Fibroblast of lung (primary cell): ENCODE results near the gene PGP.

ENCODE experiments used
- CTCF ChIP-seq, 2 donors: IDR thresholded peaks in 1 of 2; conservative IDR thresholded peaks in 1 of 2; 1 replicate in 1 of 2; 2 replicates in 1 of 2; pipeline ENCODE4 v1.5.1; 2011 to 2012; ENCODE audit warnings: low read length in 2 of 2, control low read depth in 1 of 2, inconsistent platforms in 1 of 2, low read depth in 1 of 2, mild to moderate bottlenecking in 1 of 2
- EZH2 ChIP-seq: IDR thresholded peaks from 2 replicates; pipeline ENCODE4 v1.5.1; 2012; ENCODE audit warnings: low read length, control low read depth, mild to moderate bottlenecking; ENCODE audit errors: missing control alignments

- TF ChIP-seq CTCF (conservative IDR thresholded peaks at IDR 0.05 in 1 of 2, IDR thresholded peaks at IDR 0.05 in 1 of 2; ENCODE audit: low read depth in 1 of 2, low read length in 2 of 2) (no peak), EZH2 (no peak)
Measured at GRCh38 chr16:2234813-2235170, 20.2 kb upstream of the PGP start.
